NK-92 (cell line): Measurements from ENCODE around the gene MYH9.

Source experiments
- DNase-seq: peaks from one replicate; lab custom pipeline; 2025; ENCODE audit not compliant: unreplicated experiment; lab: John Stamatoyannopoulos, UW

MYH9 gene

DNA sequence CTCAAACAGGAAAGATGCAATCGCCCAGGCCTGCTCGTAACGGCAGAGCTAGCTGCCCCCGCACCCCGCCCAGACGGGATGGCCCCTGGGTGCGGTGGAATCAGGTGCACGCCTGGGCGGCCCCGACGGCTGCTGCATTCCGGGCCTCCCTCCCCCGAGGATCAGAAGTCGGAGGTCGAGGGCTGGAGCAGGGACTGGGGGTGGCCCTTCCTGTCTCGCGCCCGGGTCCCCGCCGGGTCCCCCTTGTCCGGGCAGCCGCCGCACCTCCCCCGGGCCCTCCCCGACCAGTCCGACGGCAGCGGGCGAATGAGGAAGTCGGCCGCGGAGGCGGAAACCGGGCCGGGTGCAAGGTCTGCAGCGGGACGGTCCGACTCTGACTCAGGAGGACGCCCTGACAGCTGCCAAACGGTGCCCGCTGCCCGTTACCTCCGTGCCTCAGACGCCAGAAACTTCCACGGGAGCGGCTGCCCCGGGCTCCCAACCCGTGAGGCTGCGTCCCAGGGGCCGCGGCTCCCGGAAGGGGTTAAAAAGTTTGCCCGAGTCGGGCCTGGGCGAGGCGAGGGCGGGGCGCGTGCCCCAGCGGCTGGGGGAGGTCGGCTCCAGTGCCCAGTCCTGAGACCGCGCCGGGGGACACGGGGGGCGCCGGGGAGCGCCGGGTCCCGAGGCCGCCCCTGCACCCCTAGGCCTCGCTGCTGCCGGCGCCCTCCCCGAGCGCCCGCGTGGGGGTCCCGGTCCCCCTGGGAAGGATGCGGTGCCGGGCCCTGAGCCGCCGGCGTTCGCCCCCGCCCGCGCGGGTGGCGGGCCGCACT is 663 bp downstream of the MYH9 start:
- DNase-seq: no peak

DNA sequence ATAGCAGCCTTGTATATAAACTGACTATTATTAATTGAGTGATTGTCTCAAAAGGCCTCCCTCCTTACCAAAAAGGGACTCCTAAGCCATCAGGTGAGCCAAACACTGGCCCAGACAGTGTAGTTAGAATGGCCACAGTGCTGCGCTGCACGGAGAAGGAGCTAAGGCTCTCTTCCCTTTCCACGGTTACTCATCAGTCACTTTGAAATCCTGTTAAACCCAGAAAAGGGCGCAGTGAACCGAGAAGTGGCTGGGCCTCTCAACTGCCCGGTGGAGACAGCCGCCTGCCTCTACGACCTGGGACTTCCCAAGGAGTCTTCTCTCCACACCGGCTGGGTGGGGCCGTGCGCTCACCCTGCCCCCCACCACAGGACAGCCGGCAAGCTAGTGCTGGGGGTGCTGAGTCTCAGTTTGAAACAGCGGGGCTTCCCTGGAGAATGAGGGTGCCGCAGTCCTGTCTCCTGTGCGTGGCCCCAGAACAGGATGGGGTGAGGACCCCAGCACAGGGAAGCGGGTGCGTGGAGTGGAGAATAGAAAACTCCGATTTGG is 1.3 kb downstream of the MYH9 start:
- no peak for DNase-seq

DNA sequence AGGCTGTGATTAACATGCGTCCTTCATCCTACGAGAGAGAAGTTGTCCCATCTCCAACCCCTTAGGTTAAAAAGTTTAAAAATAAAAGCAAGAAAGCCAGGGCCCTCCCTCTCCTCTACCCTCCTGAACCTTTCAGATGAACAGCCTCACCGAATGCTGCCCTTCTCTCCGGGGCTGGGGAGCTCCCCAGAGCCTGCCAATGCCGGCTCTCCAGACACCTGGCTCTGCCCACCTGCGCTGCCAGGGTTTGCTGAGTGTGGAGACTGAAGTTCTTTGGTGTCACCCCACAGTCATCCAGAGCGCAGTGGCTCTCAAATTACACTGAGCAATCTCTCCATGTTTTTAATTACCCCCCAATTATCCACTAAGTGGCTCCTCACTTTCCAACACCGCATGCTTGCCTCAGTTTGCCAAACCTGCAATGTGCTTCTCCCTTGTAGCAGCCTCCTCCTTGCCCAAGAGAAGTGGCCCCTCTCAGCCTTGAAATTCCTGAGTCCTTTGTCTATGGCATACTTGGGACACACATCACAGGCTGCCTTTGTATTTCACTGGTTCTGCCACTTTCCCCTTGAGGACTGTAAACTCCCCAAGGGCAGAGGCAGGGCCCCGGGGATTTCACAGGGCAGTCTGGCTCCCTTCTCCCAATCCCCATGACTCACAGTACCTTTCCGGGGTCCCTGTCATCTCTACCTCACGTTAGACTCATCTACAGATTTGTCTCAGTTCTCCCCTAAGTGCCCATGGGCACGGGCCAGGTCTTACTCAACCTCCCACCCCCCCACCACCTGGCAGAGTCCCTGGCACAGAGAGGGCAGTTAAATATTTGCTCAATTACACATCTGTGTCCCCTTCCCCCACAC is 2.0 kb downstream of the MYH9 start:
- no peak for DNase-seq

DNA sequence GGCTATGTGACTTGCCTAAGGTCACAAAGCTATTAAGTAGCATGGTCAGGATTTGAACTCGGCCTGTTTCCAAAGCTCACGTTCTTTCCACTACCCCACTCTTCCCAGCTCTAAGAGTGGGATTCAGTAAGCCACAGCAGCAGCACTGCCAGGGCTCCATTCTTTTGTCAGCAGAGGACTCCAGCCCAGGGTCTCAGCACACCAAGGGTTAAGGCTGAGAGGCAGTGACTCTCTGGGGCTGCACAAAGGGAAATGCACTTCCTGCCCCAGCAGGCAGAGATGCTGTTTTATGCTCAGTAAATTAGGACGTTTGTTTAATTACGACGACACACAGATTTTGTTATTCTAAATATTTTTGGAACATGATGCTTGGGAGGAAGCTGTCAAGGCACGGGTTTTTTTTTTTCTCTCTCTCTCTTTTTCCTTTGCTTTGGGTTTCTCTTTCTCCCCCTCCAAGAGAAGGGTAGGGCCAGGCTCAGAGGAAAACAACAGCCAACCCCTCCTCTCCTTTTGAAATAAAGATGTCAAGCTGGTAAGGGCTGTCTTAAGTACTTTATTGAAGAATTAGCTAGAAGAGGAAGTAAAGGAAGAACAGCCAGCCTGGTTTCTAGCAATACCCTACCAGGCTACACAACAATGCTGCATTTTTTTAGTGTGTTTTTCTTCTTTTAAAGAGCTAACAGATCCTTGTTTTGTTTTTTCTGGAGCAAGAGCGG is 2.8 kb downstream of the MYH9 start:
- DNase-seq: no peak

DNA sequence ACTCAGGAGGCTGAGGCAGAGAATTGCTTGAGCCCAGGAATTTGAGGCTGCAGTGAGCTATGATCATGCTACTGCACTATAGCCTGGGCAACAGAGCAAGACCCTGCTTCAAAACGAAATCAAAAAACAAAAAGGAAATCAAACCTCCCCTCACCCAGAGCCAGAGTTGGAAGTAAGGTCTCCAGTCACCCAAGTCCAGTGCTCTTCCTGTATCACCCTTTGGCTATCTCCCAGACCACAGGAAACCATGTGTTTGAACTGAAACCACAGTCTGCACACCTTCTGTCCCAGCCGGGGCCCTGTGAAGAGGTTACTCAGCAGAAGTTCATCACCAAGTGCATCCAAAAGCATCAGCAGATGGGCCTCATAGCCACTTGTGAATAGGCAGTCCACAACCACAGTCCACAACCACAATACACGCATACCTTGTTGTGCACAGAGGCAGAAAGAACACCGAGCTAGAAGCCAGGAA is 4.6 kb downstream of the MYH9 start:
- peak; percentile 33 for DNase-seq

DNA sequence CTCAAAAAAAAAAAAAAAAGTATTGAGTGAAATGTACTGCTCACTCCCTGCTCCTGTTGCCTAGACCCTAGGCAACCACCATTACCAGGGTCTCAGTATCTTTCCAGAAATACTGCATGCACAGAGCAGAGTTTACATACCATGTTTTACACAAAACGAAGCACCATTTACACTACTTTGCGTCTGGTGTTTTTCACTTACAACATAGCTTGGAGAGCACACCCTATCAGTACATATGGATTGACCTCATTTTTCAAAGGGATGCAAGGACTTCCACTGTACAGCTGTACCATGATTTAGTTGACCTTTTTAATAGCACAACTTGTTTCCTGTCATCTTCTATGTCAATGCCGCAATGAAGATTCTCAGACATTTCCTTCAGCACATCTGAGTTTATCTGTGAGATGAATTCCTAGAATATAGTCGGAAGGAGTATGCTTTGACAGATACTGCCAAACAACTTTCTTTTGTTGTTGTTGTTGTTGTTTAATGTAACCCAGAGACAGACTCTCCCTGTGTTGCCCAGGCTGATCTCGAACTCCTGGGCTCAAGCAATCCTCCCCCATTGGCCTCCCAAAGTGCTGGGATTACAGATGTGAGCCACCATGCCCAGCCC is 6.1 kb downstream of the MYH9 start:
- DNase-seq: no peak

DNA sequence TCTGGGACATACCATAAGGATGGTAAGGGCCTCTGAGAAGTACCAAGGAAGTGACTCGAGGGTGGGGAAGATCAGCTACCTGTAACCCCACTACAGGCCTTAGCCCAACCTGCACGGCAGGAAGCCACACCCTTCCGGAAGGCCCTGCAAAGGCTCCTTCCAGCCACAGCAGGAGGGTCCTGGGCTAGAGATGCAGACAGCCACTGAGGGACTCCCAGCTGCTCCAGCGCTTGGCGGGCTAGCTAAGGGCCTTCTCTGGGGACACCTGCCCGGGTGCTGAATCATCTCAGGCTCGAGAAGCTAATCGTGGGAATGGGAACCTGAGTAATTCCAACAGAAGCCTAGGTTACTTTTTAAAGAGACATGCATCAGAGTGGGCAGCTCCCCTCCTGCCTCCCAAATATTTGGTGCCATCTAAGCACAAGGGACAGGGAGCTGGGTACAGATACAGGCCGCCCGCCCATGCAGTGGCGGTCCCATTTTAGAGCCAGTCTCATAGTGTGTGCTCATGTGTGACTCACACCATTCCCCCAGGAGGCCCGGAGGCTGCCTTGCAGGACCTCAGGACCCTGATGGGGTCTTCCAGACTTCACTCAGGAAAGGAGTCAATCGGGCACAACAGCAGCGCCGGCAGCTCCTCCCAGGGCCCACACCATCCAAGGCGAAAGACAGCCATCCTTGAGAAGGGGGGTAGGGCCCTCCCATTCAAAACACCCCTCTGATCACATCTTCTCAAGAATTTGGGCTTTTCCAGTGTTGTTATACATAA is 8.0 kb downstream of the MYH9 start:
- DNase-seq: no peak

DNA sequence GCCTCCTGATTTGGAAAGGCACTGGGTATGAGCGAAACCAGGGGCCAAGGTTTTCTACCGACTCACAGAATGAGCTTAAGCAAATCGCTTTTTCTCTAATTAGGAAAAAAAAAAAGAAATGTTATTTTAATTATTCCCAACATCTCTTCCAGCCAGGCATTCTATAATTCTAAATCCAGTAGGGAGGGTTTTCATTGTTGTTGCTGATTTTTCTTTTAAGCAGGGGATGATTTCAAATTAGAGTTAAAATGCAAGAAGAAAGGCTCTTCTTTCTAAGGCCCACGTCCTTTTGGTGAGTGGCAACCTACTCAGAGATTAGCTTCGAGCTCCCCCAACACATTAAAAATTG is 8.9 kb downstream of the MYH9 start:
- DNase-seq: no peak

DNA sequence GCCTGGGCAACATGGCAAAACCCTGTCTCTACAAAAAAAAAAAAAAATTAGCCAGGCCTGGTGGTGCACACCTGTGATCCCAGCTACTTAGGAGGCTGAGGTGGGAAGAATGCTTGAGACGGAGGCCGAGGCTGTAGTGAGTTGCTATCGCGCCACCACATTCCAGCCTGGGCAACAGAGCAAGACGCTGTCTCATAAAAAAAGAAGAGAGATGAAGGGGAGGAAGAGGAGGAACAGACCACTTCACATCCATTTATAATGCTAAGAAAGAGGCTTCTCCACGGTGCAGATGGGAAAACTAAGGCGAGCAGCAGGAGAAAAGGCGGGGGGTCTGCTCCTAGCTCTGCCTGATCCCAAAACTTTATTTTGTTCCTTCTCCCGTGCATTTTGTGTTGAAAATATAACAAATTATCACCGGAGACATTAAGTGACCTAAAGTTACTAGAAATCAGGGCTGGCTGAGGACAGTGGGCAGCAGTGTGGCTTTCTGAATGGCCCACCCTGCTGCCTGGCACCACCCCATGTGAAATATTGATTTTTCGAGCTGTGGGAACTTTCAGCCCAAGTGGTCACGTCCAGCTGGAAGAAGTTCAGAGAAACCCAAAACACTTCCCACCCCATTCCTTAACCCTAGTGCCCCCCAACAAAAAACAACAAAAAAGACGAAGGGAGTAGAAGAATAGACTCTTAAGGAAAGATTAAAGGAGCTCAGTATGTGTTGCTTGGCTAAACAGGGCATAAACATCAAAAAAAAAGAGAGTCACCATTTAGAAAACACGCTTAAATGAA is 9.5 kb downstream of the MYH9 start:
- no peak for DNase-seq

DNA sequence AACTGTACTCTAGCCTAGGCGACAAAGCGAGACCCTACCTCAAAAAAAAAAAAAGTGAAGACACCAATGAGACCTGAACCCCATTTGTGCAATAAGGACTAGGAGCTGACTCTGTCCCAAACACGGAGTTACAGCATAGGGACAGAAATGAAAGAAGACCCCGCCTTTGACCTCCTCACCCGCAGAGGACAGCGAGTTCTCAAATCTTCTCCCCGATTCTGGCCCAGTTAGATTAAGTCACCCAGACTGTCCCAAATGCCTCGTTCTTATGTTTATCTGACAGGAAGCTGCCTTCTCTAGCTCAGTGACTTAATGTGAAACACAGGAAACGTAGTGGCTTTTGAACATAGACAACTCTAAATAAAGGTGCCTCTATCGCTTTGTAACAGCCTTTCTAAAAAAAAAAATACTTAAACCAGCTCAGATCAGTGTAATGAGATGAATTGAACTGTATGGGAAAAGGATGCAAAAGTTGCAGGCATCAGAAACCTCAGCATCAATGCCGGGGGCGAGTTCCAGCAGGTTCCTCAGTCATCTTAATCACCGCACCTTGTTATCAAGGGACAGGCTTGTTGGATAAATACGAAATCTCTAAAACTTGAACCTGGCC is 10.6 kb downstream of the MYH9 start:
- DNase-seq: no peak

DNA sequence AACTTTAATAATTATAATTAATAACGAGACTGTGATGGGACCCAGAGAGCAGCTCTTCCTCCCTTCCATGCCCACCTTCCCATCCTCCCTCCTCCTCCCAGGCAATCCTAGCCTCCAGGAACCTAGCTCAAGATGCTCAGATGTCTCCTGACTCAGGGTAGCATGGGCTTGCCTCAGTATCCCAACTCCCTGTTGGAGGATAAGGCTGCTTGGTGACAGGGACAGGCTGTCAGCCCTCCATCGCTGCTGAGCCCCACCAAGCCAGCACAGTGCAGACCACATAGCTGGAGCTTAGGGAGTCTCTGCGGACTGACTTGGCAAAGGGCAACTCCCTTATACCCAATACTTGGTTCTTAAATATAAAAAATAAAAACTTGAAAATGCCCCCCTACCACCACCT is 11.5 kb downstream of the MYH9 start:
- no peak for DNase-seq

DNA sequence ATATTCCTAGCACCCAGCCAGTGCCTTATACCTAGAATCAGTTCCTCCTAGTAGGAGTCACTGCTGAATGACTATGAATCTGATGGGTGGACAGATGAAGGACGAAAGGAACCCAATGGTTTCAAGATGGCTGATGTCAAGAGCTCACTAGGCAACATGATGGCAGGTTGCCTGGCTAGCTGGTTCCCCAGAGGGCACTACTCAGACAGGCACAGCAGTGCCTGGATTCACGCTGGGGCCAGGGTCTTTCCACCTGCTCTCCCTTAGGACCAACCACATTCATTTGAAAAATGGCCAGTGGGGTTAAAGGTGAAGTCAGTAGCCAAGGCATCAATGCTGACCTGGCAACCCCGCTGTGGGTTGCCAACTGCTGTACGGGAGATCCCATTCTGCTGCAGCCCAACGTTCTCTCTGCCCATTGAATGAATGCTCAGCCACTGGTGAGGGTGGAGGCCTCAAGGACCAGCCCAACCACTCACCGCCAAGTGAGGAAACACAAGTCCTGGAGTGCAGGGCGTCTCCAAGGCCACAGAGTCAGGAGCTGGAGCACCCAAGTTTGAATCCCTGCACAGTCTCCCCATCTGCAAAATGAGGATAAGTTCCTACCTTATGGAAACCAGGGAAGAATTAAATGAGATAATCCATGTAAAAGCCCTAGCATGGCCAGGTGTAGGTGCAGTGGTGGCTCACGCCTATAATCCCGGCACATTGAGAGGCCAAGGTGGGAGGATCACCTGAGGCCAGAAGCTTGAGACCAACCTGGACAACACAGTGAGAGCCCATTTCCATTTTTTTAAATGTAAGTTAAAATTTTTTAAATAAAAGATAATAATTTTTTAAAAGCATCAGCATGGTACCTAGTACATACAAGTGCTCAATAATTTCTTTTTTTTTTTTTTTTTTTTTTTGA is 12.4 kb downstream of the MYH9 start:
- DNase-seq: no peak

DNA sequence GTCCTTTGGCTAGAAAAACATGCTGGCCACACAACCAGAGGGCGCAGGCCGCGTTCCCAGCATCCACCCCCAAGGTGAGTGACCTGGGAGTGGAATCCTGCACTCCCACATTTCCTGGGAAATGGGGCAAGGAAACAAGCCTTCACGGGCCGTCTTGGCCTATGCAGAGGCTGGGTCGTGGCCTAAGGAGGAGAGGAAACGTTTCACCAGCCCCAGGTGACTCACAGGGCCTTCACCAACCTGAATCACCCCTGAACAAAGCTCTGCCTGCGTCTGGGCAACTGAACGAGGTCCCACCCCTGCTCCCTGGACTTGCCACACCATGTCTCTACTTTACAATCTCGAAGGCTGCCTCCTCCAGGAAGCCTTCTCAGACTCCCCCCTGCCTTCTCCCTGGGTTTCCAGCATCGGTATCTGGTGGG is 13.2 kb downstream of the MYH9 start:
- DNase-seq: no peak

DNA sequence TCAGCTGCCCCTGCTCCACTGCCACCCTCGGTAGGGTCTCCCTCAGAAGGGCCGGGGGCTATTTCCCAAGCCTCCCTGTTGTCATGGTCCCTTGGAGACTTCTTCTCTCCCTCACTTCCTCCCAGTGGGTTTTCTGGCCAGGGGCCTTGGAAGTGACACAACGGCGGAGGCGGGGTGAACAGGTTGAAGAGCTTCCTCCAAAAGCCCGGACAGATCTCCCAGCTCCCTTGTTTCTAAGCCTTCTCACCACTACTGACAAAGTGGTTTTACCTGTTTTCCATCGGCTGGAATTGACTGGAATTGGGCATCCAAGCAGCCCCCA is 14.5 kb downstream of the MYH9 start:
- DNase-seq: no peak

DNA sequence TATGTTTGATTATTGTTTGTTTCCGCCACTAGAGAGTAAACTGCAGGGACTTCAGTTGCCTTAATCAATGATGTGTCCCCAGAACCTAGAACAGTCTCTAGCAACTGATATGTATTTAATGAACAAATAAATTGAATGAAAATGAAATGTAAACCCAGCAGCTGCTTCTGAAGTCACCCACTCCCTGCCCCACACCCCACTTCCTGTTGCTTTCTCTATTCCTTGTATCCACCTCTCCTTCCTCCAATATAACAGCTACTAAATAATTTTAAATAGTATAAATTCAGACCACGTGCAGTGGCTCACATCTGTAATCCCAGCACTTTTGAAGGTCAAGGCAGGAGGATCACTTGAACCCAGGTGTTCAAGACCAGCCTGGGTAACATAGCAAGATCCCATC is 15.8 kb downstream of the MYH9 start:
- DNase-seq: no peak

DNA sequence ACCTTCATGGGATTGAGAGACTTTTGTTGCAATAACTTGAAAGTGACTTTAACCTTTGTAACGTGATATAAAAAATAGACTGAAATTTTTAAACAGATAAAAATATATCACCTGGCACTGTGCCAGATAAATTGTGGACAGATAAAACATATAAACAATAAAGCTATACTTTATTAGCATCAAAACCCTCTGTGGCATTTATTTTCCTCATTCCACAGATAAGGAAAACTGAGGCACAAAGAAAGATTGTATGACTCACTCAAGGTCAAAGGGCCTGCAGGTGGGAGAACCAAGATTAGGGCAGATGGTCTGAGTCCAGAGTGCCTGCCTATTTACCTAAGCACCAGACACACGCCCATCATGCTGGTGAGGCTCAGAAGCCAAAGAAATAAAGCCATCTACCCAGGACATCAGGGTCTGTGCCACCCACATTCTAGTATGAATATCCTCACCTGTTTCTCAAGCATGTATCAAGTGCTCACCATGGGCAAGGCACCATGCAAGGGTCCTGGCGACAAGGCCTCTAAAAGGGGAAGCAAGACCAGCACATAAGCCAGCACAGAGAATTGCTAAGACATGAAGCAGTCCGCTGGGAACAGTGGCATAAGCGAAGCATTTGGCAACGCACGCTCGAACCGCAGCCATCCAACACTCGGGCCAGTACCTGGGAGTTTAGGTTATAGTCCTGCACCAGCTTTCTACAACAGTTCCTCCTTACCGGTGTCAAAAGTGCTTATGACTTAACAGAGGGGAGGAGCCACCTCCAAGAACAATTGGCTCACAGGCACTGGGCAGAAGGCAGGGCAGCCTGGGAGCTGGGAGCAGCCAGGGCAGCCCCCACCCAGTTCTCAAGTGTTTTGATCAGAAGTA is 17.6 kb downstream of the MYH9 start:
- no peak for DNase-seq
